WTC11 (cell line): Measurements from ENCODE around the gene GPA33. TPM values are rescaled to one million over a fixed set of nuclear protein-coding genes. Genes with fewer than 3 reads are reported as not detected.
A peak's percentile ranks its signal among the peaks of the same experiment; 100 is the strongest.

Experiments used
- ATAC-seq: fragments of 200-7000 bp; cut with Tn5 transposase; 2 replicates; pipeline ENCODE4 v1.10.0; 2021; ENCODE audit warnings: mild to moderate bottlenecking, moderate library complexity
- CTCF ChIA-PET: fragments of 300-600 bp; sonication (Branson Sonifier 250); formaldehyde crosslinking; loops from one replicate; lab custom pipeline; 2021; ENCODE audit warnings: antibody characterized with exemption; lab: Charles Lee
- POLR2A ChIA-PET: fragments of 350-600 bp; sonication (Branson Sonifier 250); formaldehyde crosslinking; loops from one replicate; lab custom pipeline; 2021; ENCODE audit warnings: antibody characterized with exemption; lab: Charles Lee
- DNase-seq: peaks from one replicate; pipeline ENCODE4 v3.0.0; 2021; ENCODE audit warnings: low spot score
- H3K27ac Mint-ChIP-seq: 2 replicates; pipeline ENCODE4 v1.8.0; 2021; ENCODE audit warnings: mixed read lengths
- H3K27me3 Mint-ChIP-seq: 2 replicates; pipeline ENCODE4 v1.8.0; 2021; ENCODE audit warnings: low read depth, mild to moderate bottlenecking, moderate library complexity, mixed read lengths
- H3K36me3 Mint-ChIP-seq: 2 replicates; pipeline ENCODE4 v1.8.0; 2021; ENCODE audit warnings: mixed read lengths
- H3K4me1 Mint-ChIP-seq: 2 replicates; pipeline ENCODE4 v1.8.0; 2022; ENCODE audit warnings: mixed read lengths
- H3K4me3 Mint-ChIP-seq: 2 replicates; pipeline ENCODE4 v1.8.0; 2021; ENCODE audit warnings: mild to moderate bottlenecking, moderate library complexity, mixed read lengths
- H3K9me3 Mint-ChIP-seq: 2 replicates; pipeline ENCODE4 v1.8.0; 2021; ENCODE audit warnings: mixed read lengths
- CBFB ChIP-seq: sonication (generic); formaldehyde crosslinking; IDR thresholded peaks from 2 replicates; pipeline ENCODE4 v1.8.1; 2022; ENCODE audit warnings: mild to moderate bottlenecking, low read depth, missing genetic modification reagents
- ESRRA ChIP-seq: sonication (generic); formaldehyde crosslinking; IDR thresholded peaks from 2 replicates; pipeline ENCODE4 v1.8.1; 2022; ENCODE audit warnings: mild to moderate bottlenecking, missing genetic modification reagents, borderline replicate concordance
- MXD4 ChIP-seq: fragments of 250-450 bp; sonication (Bioruptor Pico); IDR thresholded peaks from 2 replicates; pipeline ENCODE4 v1.8.0; 2021; ENCODE audit warnings: mild to moderate bottlenecking, moderate library complexity, borderline replicate concordance
- NFE2L1 ChIP-seq: sonication (generic); formaldehyde crosslinking; IDR thresholded peaks from 2 replicates; pipeline ENCODE4 v1.8.1; 2023; ENCODE audit warnings: missing genetic modification reagents
- PRRX2 ChIP-seq: fragments of 250-450 bp; sonication (Bioruptor Pico); IDR thresholded peaks from 2 replicates; pipeline ENCODE4 v1.8.0; 2021; ENCODE audit warnings: mild to moderate bottlenecking
- SMAD3 ChIP-seq: sonication (generic); formaldehyde crosslinking; IDR thresholded peaks from 2 replicates; pipeline ENCODE4 v1.8.0; 2022; ENCODE audit warnings: missing genetic modification reagents, mild to moderate bottlenecking, borderline replicate concordance
- total RNA-seq: library from RNA; stranded (reverse); gene quantifications from 3 replicates; pipeline ENCODE4 v1.2.3, GENCODE V29; 2021
- TF ChIP-seq, protein P1 (sequence below): sonication (generic); formaldehyde crosslinking; IDR thresholded peaks from 2 replicates; pipeline ENCODE4 v1.8.0; 2022; ENCODE audit warnings: missing genetic modification reagents
- TF ChIP-seq, protein P2 (sequence below): sonication (generic); formaldehyde crosslinking; IDR thresholded peaks from 2 replicates; pipeline ENCODE4 v1.8.1; 2022; ENCODE audit warnings: missing genetic modification reagents, borderline replicate concordance
- TF ChIP-seq, protein P3 (sequence below): fragments of 250-450 bp; sonication (Bioruptor Pico); IDR thresholded peaks from 2 replicates; pipeline ENCODE4 v1.9.0; 2021; ENCODE audit warnings: mild to moderate bottlenecking, borderline replicate concordance
- TF ChIP-seq, protein P4 (sequence below): sonication (generic); formaldehyde crosslinking; IDR thresholded peaks from 2 replicates; pipeline ENCODE4 v1.8.0; 2022; ENCODE audit warnings: mild to moderate bottlenecking, missing genetic modification reagents

GPA33 gene
- total RNA-seq, 1 experiment from 2014 or later, result 0.63 TPM

DNA sequence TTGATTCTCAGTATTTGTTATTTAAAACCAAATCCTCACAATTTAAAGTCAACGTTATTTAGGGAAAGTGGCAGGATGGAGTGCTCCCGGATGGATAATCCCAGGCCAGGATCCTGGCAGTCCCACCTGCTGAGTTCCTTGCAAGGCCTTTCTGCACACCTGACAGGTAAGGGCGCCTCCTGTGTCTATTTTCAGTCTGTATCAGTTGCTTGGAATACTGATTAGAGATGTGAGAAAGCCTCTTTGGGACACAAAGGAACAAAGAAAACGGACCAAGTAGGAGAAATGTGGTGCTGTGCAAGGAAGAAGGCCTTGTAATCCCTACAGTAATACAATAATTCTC lies 15.9 kb upstream of the GPA33 start:
- peaks cover 51% of the 10 kb centered on the region for H3K4me1 Mint-ChIP-seq
- no peak overlapping the region for H3K4me3 Mint-ChIP-seq
- POLR2A ChIA-PET, result no interaction called here
- H3K36me3 Mint-ChIP-seq, result 0 out of 2 replicates have a peak, but pooled peaks cover 4% of the 10 kb centered on the region
- H3K27me3 Mint-ChIP-seq, result no peaks in the 10 kb centered on the region
- no peak overlapping the region for H3K27ac Mint-ChIP-seq
- H3K9me3 Mint-ChIP-seq, result peaks cover 12% of the 10 kb centered on the region
- ATAC-seq (0 out of 2 replicates have a peak, but pooled peaks have one; percentile 13), DNase-seq (no peak)
- TF ChIP-seq, protein P1, sequence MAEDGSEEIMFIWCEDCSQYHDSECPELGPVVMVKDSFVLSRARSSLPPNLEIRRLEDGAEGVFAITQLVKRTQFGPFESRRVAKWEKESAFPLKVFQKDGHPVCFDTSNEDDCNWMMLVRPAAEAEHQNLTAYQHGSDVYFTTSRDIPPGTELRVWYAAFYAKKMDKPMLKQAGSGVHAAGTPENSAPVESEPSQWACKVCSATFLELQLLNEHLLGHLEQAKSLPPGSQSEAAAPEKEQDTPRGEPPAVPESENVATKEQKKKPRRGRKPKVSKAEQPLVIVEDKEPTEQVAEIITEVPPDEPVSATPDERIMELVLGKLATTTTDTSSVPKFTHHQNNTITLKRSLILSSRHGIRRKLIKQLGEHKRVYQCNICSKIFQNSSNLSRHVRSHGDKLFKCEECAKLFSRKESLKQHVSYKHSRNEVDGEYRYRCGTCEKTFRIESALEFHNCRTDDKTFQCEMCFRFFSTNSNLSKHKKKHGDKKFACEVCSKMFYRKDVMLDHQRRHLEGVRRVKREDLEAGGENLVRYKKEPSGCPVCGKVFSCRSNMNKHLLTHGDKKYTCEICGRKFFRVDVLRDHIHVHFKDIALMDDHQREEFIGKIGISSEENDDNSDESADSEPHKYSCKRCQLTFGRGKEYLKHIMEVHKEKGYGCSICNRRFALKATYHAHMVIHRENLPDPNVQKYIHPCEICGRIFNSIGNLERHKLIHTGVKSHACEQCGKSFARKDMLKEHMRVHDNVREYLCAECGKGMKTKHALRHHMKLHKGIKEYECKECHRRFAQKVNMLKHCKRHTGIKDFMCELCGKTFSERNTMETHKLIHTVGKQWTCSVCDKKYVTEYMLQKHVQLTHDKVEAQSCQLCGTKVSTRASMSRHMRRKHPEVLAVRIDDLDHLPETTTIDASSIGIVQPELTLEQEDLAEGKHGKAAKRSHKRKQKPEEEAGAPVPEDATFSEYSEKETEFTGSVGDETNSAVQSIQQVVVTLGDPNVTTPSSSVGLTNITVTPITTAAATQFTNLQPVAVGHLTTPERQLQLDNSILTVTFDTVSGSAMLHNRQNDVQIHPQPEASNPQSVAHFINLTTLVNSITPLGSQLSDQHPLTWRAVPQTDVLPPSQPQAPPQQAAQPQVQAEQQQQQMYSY (CRISPR knock-in tag), result no peak
- TF ChIP-seq PRRX2 (CRISPR knock-in tag), result no peak
- no peak for TF ChIP-seq CBFB (CRISPR knock-in tag)
- TF ChIP-seq NFE2L1 (CRISPR knock-in tag), result no peak
- TF ChIP-seq, protein P2, sequence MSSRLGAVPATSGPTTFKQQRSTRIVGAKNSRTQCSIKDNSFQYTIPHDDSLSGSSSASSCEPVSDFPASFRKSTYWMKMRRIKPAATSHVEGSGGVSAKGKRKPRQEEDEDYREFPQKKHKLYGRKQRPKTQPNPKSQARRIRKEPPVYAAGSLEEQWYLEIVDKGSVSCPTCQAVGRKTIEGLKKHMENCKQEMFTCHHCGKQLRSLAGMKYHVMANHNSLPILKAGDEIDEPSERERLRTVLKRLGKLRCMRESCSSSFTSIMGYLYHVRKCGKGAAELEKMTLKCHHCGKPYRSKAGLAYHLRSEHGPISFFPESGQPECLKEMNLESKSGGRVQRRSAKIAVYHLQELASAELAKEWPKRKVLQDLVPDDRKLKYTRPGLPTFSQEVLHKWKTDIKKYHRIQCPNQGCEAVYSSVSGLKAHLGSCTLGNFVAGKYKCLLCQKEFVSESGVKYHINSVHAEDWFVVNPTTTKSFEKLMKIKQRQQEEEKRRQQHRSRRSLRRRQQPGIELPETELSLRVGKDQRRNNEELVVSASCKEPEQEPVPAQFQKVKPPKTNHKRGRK (CRISPR knock-in tag), result no peak
- no peak for TF ChIP-seq ESRRA (CRISPR knock-in tag)
- TF ChIP-seq MXD4 (CRISPR knock-in tag), result no peak
- CTCF ChIA-PET, result no interaction called here

DNA sequence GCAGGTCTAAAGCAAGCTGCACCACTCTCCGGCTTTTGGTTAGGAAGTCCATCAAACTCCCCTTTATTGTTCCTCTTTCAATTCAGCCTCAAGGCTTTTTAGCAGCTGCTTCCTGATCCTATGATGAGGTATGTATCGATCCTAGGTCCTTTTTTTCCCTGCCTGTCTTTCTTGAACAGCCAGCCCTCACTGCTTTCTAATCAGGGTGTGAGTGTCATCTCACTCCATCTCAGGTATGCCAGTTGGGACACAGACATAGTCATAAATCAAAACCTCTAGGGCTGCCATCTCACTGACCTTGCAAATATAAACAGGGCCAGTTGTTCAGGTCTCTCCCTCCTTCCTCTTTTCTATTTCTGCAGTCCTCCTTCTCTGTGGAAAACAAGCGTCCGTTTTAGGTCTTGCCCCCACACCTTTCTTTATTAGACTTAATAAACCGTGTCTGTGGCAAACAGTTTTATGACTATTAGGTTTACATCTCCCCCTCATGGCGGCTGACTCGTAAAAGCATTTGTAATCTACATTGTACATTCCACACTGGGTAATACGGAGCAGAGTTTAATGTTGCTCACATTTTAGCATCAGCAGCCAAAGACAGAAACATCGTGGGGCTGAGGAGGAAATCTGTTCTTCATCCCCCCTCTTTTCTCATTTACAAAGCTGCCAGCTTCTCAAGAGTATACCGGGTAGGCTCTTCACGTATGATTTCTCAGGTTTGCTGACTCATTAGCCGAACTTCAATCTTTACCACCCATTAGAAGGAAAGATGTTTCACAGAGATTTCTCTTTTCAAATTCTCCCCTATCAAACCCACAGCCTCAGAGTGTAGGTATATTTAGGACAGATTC lies 15.3 kb upstream of the GPA33 start:
- CTCF ChIA-PET, result interaction anchor here (1.2 to 1.5 kb wide), 2 partner anchors 39 to 115 kb away, joined by 3 to 4 read pairs; no protein-coding TSS in a partner anchor
- TF ChIP-seq, protein P3, sequence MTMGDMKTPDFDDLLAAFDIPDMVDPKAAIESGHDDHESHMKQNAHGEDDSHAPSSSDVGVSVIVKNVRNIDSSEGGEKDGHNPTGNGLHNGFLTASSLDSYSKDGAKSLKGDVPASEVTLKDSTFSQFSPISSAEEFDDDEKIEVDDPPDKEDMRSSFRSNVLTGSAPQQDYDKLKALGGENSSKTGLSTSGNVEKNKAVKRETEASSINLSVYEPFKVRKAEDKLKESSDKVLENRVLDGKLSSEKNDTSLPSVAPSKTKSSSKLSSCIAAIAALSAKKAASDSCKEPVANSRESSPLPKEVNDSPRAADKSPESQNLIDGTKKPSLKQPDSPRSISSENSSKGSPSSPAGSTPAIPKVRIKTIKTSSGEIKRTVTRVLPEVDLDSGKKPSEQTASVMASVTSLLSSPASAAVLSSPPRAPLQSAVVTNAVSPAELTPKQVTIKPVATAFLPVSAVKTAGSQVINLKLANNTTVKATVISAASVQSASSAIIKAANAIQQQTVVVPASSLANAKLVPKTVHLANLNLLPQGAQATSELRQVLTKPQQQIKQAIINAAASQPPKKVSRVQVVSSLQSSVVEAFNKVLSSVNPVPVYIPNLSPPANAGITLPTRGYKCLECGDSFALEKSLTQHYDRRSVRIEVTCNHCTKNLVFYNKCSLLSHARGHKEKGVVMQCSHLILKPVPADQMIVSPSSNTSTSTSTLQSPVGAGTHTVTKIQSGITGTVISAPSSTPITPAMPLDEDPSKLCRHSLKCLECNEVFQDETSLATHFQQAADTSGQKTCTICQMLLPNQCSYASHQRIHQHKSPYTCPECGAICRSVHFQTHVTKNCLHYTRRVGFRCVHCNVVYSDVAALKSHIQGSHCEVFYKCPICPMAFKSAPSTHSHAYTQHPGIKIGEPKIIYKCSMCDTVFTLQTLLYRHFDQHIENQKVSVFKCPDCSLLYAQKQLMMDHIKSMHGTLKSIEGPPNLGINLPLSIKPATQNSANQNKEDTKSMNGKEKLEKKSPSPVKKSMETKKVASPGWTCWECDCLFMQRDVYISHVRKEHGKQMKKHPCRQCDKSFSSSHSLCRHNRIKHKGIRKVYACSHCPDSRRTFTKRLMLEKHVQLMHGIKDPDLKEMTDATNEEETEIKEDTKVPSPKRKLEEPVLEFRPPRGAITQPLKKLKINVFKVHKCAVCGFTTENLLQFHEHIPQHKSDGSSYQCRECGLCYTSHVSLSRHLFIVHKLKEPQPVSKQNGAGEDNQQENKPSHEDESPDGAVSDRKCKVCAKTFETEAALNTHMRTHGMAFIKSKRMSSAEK, result no peak
- TF ChIP-seq, protein P4, sequence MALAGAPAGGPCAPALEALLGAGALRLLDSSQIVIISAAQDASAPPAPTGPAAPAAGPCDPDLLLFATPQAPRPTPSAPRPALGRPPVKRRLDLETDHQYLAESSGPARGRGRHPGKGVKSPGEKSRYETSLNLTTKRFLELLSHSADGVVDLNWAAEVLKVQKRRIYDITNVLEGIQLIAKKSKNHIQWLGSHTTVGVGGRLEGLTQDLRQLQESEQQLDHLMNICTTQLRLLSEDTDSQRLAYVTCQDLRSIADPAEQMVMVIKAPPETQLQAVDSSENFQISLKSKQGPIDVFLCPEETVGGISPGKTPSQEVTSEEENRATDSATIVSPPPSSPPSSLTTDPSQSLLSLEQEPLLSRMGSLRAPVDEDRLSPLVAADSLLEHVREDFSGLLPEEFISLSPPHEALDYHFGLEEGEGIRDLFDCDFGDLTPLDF (CRISPR knock-in tag), result no peak
- no peak for TF ChIP-seq SMAD3 (CRISPR knock-in tag)
- H3K36me3 Mint-ChIP-seq, result no peaks in the 10 kb centered on the region
- H3K9me3 Mint-ChIP-seq, result peaks cover 13% of the 10 kb centered on the region
- H3K27ac Mint-ChIP-seq, result no peak overlapping the region
- POLR2A ChIA-PET, result no interaction called here
- no peak overlapping the region for H3K4me3 Mint-ChIP-seq
- no peak for ATAC-seq
- H3K4me1 Mint-ChIP-seq, result peaks cover 51% of the 10 kb centered on the region
- no peaks in the 10 kb centered on the region for H3K27me3 Mint-ChIP-seq
- DNase-seq, result no peak
